HG03457 (cell line): ENCODE measurements around the gene VCX2.
"Not testable (repeated sequence)": the region's sequence is repeated elsewhere in the genome, so short reads cannot be mapped to it uniquely, and the experiment has no call there.

ENCODE experiments used
- ATAC-seq: cut with Tn5 transposase; IDR thresholded peaks from one replicate; pipeline ENCODE4 v1.9.1; 2021; ENCODE audit warnings: moderate number of reproducible peaks; ENCODE audit not compliant: unreplicated experiment

VCX2 gene

DNA sequence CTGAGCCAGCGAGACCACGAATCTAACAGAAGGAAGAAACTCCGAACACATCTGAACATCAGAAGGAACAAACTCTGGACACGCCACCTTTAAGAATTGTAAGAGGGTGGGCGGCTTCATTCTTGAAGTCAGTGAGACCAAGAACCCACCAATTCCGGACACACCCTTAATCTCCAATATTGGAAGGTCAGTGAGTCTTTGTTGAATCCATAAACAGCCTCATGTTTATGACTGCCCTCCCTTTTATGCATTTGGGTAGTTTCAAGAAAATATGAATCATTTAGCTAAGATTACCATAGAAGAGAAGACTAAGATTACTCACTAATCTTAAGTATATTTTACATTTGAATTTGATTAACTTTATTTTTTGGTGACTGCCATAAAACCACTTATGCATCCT is 48.5 kb downstream of the VCX2 start:
- no peak for ATAC-seq

DNA sequence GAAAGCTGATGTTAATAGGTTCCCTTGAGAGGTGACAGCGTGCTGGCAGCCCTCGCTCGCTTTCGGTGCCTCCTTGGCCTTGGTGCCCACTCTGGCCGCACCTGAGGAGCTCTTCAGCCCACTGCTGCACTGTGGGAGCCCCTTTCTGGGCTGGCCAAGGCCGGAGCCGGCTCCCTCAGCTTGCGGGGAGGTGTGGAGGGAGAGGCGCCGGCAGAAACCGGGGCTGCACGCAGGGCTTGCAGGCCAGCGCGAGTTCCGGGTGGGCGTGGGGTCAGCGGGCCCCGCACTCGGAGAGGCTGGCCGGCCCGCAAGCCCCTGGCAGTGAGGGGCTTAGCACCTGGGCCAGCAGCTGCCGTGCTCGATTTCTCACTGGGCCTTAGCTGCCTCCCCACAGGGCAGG is 49.7 kb downstream of the VCX2 start:
- not testable (repeated sequence) for ATAC-seq
